ENCODE data around the gene CLN3.
"Not testable (repeated sequence)": the region's sequence is repeated elsewhere in the genome, so short reads cannot be mapped to it uniquely, and the experiment has no call there.

Gene CLN3

DNA sequence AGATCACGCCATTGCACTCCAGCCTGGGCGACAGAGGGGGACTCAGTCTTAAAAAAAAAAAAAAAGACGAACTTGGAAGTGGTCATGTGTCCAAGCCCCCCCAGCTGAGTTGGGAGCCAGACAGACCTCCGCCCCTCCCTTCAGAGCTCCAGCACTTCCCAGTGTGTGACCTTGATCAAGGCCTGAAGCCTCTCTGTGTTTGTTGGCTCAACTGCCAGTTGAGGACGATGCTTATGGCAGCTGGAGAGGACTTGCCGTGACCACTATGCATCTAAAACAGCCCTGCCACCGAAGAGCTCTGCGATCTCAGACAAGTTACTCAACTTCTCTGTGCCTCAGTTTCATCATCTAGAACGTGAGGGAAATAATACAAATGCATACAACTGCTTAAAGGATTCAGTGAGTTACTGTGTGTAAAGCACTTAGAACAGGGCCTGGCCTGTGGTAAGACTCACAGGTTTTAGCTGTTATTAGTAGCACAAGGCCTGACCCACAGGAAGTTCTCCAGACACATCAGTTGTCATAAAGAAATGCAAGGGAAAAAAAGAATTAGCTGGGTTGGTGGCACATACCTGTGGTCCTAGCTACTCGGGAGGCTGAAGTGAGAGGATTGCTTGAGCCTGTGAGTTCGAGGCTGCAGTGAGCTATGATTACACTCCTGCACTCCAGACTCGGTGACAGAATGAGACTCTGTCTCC lies 21.8 kb upstream of the CLN3 start:
- no peak for DNase-seq

DNA sequence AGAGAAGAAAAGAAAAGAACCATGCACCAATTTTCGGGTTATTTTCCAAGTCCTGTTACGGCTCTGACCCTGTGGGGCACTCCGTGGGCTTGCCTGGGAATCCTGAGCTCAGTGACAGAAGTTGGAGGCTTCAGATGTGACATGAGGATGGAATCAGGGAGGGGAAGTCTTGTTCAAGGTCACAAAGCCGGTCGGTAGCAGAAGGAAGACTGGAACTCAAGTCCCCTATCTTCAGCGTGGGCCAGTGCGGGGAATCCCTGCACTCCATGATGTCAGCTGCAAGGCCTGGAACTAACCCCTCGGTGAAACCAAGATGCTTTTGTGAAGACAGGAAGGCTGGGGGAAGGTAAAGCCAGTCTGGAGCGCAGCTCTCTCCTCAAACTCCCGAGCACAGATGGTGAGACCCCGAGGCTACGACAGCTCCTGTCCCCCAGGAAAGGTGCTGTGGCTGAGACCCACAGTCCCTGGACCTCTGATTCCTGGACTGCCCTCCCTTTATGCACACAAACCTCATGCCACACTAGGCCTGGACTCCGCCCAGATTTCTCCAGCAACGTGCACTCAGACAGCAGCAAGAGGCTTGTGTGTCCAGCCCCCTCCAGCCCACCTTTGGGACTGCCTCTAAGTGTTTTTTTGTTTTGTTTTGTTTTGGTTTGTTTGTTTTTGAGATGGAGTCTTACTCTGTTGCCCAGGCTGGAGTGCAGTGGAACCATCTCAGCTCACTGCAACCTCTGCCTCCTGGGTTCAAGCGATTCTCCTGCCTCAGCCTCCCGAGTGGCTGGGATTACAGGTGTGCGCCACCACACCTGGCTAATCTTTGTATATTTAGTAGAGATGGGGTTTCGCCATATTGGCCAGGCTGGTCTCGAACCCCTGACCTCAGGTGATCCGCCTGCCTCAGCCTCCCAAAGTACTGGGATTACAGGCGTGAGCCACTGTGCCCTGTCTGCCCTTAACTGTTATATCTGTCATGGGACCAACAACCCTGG lies 20.2 kb upstream of the CLN3 start:
- no peak for DNase-seq

DNA sequence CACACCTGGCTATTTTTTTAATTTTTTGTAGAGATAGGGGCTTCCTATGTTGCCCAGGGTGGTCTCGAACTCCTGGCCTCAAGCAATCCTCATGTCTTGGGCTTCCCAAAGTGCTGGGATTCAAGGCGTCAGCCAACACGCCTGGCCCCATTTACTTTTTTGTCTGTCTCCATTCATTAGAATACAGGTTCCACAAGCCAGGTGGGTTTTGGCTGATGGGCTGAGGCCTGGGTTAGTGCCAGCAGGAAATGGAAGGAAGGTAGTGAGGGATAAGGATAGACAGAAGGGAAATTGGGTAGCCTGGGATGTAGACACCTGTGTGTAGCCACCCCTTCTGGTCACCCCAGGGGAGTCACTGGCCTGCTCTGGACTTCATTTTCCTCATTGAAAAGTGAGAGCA lies 19.2 kb upstream of the CLN3 start:
- DNase-seq: no peak

DNA sequence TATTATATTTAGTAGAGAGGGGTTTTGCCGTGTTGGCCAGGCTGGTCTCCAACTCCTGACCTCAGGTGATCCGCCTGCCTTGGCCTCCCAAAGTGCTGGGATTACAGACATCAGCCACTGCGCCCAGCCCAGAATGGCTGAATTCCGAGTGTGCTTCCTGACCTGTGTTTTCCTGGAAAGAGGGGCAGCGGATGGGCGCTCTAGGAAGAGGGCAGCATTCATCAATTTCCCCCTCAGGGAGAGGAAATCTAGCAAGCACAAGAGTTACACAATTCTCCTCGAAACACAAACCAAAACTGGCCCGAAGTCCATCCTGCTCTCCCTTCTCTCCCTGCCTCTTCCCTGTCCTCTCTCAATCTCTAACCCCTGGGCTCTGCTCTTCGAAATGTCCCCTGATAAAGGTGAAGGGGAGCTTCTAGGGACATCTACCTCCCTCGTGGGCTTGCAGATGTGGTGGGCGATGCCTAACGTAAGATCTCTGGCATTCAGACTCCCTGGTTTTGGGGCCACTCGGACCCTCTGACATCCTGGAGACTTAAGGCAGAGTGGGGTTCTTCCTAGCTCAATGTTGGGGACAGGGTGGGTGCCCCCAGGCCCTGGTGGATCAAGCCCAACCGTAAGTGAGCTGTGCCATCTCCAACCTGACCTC lies 13.7 kb upstream of the CLN3 start:
- no peak for DNase-seq

DNA sequence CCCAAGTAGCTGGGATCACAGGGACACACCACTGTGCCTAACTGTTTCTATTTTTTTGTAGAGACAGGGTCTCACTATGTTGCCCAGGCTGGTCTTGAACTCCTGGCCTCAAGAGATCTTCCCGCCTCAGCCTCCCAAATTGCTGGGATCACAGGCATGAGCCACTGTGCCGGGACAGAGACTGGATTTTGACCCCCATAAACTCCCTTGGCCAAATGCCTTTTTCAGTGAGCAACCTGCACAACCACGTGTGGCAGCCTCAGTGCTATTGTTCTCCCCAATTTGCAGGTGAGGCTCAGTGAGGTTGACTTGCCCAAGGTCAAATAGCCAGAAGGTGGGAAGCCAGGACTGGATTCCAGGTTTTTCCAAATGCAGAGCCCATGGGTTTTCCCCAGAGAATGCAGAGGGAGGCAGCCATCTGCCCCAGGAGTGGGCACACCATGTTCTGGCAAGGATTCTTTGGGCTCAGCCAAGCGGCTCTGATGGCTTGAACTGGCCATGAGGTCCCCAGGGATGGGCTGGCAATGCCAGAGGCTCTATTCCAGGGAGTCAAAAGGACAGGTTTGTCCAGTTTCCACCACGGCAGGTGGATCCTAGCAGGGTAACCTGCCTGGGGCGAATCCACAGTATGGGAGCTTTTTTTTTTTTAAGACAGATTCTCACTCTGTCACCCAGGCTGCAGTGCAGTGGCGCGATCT lies 13.0 kb upstream of the CLN3 start:
- DNase-seq: no peak

DNA sequence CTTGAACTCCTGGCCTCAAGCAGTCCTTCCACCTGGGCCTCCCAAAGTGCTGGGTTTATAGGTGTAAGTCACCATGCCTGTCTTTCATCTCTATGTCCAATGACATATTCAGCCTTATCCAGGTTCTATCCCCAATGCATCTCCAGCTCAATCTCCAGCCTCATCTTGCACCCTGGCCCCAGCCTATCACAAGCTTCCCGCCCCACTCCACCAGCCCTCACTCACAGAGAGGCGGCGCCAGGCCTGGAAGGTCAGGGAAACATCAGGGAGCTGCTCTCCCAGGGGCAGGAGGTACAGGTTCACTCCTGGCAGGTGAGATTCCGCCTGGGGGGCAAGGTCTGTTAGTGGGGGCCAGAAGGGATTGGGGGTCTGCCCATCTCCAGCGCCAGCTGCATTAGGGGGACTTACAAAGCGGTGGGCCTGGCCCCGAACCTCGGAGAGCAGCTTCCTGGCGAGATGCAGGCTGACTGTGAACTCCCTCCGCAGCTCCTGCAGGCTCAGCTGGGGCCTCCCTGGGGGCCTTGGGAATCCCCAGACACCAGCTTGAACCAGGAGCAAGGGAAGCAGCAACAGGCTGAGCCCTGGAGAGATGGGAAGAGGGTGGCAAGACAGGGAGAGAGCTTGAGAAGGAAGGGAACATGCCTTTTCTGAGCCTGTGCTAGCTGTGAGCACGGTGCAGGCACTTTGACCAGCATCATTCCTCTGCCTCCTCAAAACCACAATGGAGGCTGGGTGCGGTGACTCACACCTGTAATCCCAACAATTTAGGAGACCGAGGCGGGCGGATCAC lies 11.8 kb upstream of the CLN3 start:
- DNase-seq: no peak

DNA sequence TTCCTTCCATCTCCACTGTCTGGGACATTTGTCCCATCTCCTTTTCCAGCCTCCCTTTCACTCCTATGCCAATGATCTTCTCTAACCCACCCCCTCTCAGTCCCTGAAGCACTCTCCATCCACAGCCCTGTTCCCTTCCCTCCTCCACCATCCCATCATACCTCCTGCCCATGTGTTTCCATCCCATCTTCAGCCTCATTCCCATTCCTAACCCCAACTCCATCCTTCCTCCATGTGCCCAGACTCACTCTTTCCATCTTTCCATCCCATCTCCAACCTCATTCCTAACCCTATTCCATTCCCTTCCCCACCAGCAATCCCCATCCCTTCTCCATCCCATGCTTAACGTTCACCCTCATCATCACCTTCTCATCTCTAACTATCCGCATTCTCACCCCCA lies 10.4 kb upstream of the CLN3 start:
- no peak for DNase-seq

DNA sequence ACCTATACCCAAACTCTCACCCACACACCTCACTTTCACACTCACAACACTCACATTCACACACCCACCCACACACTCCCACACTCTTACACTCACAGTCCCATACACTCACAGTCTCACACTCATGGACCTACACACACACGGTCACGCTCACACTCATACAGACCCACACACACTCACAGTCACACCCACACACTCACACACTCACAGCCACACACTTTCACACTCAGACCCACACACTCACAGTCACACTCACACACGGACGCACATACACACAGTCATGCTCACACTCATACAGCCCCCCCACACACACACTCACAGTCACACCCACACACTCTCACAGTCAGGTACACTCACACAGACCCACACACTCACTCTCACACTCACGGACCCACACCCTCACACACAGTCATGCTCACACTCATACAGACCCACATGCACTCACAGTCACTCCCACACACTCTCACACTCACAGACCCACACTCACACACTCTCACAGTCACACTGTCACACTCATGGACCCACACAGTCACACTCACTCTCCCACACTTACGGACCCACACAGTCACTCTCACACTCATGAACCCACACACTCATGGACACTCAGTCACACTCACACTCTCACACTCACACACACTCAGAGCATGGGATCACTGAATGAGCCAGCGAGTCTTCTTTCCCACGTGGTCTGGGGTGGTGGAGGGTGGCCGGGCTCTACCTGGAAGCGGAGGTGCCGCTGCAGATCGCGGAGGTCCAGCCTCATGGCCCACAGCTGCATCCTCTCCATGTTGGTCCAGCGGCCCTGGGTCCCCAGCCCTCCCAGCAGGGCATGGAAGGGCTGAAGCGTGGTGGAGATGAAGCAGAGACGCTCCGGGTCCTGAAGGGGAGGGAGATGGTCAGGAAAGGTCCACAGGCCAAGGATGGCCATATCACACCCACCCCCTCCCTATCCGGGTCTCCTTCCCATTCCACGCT lies 9.7 kb upstream of the CLN3 start:
- no peak for DNase-seq

DNA sequence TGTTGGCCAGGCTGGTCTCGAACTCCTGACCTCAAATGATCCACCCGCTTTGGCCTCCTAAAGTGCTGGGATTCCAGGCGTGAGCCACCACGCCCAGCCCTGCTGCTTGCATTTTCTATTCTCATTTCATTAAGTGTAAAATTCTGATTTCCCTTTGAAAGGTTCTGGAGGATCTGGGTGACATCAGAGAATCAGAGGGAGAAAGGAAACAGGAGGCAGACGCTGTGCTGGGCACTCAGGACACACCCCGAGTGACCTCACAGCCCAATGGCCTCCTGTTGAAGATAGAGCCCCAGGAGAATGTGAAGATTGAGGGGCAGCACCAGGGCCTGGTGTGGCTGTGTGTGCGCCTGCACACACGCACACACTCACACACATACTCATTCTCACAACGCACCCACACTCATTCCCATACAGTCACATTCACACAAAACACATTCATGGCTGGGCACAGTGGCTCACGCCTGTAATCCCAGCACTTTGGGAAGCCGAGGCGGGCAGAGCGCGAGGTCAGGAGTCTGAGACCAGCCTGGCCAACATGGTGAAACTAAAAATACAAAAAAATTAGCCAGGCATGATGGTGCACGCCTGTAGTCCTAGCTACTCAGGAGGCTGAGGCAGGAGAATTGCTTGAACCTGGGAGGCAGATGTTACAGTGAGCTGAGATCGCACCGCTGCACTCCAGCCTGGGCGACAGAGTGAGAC lies 8.8 kb upstream of the CLN3 start:
- not testable (repeated sequence) for DNase-seq

DNA sequence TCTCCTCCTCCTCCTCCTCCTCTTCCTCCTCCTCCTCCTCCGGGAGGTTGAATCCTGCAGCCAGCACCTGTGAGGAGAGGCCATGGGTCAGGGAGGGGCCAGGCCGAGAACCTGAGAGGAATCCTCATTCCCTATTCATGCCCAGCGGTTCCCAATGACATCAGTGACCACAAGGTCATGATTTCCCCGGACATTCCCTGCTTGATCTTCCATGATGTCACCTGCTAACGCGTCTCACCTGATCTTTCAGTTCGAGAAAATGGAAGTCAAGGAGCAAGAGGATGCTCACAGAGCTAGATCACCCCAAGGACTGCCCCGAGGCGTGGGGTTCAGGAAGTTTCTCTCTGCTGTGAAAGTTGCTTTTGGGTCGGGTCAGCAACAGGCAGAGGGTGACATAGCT lies 8.0 kb upstream of the CLN3 start:
- DNase-seq: no peak

DNA sequence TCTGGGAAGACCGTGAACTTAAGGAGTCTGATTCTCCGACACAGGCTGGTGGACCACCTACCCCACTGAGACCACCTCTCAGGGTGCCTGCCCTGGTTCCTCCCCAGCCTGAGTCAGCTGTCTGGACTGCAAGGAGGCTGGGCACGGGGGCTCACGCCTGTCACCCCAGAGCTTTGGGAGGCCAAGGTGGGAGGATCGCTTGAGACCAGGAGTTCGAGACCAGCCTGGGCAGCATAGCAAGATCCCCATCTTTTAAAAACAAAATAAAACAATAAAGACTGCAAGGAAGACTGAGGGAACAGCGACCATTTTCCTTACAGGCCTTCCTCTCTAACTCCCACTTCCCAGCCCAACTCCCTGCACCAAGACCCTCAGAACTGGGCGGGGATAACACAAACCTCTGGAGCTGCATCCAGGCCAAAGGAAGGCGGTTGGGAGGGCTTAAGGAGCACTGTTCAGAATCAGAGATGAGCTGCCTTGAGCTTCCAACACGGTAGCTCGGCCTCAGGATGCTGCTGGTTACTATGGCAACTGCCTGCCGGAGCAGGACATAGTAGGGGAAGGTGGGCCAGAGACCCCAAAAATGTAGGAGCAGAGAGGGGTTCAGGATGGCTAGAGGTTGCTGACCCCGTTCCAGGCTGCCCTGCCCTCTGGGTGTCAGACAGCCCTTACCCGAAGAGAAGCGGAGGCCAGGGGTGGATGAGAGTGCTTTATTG lies 7.0 kb upstream of the CLN3 start:
- DNase-seq: no peak

DNA sequence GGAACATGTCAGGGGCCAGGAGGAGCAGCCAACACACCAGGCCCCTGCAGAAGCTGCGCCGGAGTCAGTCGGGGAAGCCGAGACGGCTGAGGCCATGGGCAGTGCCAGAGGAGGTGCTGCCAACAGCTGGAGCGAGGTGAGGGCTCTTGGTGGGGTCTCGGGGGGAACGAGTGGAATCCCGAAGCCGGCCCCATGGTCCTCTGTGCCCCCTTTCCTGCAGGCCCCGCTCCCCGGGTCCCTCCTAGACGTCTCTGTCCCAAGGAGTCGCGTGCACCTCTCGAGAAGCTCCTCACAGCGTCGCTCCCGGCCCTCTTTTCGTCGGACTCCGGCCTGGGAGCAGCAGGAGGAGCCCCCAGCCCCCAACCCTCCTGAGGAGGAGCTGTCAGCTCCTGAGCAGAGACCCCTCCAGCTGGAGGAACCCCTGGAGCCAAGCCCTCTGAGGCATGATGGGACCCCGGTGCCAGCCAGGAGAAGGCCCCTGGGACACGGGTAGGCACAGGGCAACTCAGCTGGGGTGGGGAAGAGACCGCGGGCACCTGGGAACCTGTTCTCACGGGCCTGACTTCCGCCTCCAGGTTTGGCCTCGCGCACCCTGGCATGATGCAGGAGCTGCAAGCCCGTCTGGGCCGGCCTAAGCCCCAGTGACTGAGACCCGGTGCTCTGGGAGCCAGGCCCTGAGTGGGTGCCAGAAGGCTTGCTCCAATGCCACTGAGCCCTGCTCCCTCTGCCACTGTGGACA lies 6.2 kb upstream of the CLN3 start:
- DNase-seq: no peak

DNA sequence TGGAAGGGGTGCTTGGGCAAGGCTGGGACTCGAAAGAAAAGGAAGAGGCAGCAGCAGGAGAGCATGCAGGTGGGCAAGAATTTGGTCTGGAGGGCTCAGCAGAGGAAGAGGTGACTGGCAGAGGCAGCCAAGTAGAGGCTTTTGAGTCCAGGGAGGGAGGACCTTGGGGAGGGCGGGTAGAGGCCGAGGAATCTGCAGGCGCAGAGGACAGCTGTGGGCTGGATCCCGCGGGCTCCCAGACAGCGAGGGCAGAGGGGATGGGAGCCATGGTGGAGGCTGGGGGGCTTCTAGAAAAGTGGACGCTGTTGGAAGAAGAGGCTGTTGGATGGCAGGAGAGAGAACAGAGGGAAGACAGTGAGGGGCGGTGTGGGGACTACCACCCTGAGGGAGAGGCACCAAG lies 5.5 kb upstream of the CLN3 start:
- DNase-seq: no peak

DNA sequence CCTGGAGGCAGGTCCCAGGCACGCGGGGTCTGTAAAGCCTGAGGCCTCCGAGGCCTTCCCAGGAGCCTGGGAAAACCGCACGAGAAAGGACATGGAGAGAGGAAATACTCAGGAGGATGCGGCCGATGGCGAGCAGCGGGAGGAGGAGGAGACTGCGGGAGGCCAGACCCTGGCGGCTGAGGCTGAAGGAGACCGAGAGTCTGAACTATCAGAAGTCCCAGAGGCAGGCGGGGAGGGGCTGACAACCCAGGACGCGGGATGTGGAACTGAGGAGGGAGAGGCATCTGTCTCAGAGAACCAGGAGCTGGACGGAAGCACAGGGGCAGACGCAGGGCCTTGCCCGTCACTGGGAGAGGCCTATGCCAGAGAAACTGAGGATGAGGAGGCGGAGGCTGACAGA lies 5.0 kb upstream of the CLN3 start:
- no peak for DNase-seq

DNA sequence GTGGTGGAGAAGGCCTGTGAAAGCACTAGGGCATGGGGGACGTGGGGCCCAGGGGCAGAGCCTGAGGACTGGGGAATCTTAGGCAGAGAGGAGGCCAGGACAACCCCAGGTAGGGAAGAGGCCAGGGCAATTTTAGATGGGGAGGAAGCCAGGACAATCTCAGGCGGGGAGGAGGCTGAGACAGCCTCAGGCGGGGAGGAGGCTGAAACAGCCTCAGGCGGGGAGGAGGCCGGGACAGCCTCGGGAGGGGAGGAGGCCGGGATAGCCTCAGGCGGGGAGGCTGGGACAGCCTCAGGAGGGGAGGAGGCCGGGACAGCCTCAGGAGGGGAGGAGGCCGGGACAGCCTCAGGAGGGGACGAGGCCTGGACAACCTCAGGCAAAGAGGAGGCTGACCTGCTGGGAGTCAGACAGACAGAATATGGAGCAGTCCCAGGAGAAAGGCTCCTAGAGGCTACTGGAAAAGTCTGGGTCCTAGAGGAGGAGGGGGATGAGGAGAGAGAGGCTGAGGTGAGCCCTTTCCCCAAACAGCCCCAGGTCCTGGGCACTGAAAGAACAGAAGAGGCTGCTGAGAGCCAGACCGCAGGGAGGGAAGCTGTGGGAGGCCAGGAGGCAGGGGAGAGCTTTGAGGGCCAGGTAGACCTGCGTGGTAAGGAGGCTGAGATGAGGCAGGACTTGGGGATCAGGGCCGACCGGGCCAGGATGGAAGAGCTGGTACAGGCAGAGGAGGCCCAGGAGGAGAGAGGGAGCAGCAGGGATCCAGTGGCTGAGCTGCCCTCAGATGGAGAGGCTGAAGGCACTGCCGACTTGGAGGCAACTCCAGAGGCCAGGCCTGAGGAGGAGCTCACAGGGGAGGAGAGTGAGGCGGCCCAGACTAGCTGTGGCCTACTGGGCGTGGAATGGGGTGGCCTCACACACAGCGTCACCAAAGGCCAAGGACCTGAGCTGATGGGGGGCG lies 4.2 kb upstream of the CLN3 start:
- DNase-seq: no peak

DNA sequence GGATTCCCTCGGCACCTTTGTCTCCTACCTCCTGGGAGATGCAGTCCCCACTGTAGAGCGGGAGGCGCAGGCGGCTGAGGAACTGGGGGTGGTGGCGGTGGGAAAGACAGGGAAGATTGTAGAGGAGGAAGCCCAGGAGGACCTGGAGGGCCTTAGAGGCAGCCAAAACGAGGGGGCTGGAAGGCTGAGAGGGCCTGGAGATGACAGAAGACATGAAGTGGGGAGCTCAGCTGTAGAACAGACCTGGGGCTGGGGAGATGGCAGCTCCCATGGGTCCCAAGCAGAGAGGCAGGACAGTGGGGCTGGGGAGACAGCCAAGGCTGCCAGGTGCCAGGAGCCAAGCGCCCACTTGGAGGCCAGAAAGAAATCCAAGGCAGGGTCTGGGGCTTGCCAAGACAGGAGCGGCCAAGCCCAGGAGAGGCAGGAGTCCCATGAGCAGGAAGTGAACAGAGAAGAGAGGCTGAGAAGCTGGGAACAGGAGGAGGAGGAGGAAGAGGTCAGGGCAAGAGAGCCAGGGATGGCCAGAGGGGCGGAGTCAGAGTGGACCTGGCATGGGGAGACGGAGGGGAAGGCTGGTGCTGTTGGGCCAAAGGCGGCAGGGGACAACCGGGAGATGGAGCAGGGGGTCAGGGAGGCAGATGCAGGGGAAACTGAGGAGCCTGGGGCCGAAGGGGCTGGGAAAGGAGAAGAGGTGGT lies 3.4 kb upstream of the CLN3 start:
- no peak for DNase-seq
